Upper lobe of left lung (tissue), 6 donors: Measurements from ENCODE around the gene ROCK2. TPM values are rescaled to one million over a fixed set of nuclear protein-coding genes. Genes with fewer than 3 reads are reported as not detected.

ENCODE experiments used
- ATAC-seq, 2 donors: fragments of 200-7000 bp; cut with Tn5 transposase; one replicate each; pipeline ENCODE4 v1.9.1; 2022; ENCODE audit warnings: mild to moderate bottlenecking in 2 of 2, moderate library complexity in 2 of 2; ENCODE audit not compliant: low FRiP score in 2 of 2
- DNase-seq, 2 donors: peaks; one replicate each; pipeline ENCODE4 v3.0.0-alpha.2; 2019 to 2020
- H3K27ac ChIP-seq, 4 donors: fragments of 200-600 bp; sonication (generic); one replicate each; pipeline ENCODE4 v1.5.1; 2016 to 2019
- H3K27me3 ChIP-seq, 4 donors: fragments of 200-600 bp; sonication (generic); one replicate each; pipeline ENCODE4 v1.5.1; 2017 to 2019
- H3K36me3 ChIP-seq, 4 donors: fragments of 200-600 bp; sonication (generic); one replicate each; pipeline ENCODE4 v1.5.1; 2016 to 2019
- H3K4me1 ChIP-seq, 4 donors: fragments of 200-600 bp; sonication (generic); one replicate each; pipeline ENCODE4 v1.5.1; 2018 to 2019
- H3K4me3 ChIP-seq, 4 donors: fragments of 200-600 bp; sonication (generic); one replicate each; pipeline ENCODE4 v1.5.1; 2017 to 2019; ENCODE audit warnings: mild to moderate bottlenecking in 2 of 4, moderate library complexity in 1 of 4
- H3K9me3 ChIP-seq, 4 donors: fragments of 200-600 bp; sonication (generic); one replicate each; pipeline ENCODE4 v1.5.1; 2018 to 2019
- EP300 ChIP-seq, 4 donors: sonication (generic); formaldehyde crosslinking; IDR thresholded peaks; one replicate each; pipeline ENCODE4 v1.5.1; 2017; ENCODE audit warnings: antibody characterized with exemption in 4 of 4, control low read depth in 2 of 4
- POLR2A ChIP-seq, 4 donors: fragments of 450-650 bp; IDR thresholded peaks; one replicate each; pipeline ENCODE4 v1.5.1; 2016 to 2017; ENCODE audit warnings: antibody characterized with exemption in 4 of 4, mild to moderate bottlenecking in 2 of 4
- POLR2AphosphoS5 ChIP-seq, 2 donors: sonication (generic); formaldehyde crosslinking; IDR thresholded peaks; one replicate each; pipeline ENCODE4 v1.5.1; 2017; ENCODE audit warnings: antibody characterized with exemption in 2 of 2
- WGBS, 2 donors: methylation state at CpG; one replicate each; pipeline ENCODE4 v1.1.5; 2017 to 2018; 5-methylcytosine and 5-hydroxymethylcytosine counted together
- total RNA-seq, 6 donors: library from RNA; depleted of rRNA in 4 of 6; stranded (reverse); fragments of >200 nt in 4 of 6; gene quantifications; one replicate each; pipeline versions ENCODE4 v1.1.0 to v1.2.1, GENCODE V29; 2016 to 2021
- TF ChIP-seq, protein P1 (sequence below), 6 experiments: fragments of 450-650 bp in 4 of 6; fragments of 200-600 bp in 2 of 6; sonication (generic) in 2 of 6; IDR thresholded peaks; one replicate each; pipeline ENCODE4 v1.5.1; 2016 to 2019; ENCODE audit warnings: antibody characterized with exemption in 6 of 6
- donor health status: DM: no; HTN: no; CAD: no; lungs with moderate emphysema.
- donor health status: DM: no; HTN: yes; CAD: no; lungs with severe emphysema.

Gene ROCK2
- total RNA-seq, 6 donors from 2014 or later, result 37.6 to 99.7 (median 56.2) TPM

DNA sequence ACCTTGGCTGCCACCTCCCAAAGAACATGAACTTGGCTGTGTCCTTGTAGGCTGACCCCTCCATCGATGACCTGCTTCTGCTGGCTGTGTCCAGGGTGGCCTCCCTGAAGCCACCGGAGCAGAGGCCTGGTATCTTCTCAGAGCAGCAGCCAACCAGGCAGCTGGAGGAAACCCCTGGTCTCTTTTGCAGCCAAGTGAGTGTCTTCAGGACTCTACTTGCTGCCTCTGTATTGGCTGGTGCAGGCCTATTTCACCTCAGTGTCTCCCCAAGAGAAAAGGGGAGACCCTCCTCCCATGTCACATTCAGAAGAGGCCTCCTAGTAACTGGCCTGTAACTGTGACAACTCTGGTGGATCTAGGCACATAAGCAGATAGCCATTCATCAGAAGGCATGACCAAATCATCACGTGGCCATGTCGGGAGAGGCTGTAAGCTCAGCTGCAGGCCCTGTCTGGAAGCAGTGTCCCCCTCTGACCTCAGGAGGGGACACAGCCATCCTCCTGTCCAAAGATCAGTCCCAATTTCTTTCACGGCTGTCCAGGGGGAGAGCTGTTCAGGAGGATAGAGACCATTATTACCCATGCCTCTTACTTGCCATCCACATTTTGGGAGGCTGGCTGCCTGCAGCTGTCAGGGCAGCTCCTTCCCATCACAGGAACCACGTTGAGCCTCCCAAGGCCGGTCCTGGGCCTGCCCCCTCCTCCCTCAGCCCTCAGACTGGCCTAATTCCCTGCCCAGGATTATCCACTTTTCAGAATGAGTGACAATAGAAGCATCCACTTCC, 20.9 kb upstream of the ROCK2 start:
- DNase-seq (no peak), ATAC-seq (no peak)
- peaks cover 0 to 25% (median 16%) of the 10 kb centered on the region in 4 donors for H3K4me1 ChIP-seq
- no peaks in the 10 kb centered on the region for H3K36me3 ChIP-seq
- TF ChIP-seq, protein P1, sequence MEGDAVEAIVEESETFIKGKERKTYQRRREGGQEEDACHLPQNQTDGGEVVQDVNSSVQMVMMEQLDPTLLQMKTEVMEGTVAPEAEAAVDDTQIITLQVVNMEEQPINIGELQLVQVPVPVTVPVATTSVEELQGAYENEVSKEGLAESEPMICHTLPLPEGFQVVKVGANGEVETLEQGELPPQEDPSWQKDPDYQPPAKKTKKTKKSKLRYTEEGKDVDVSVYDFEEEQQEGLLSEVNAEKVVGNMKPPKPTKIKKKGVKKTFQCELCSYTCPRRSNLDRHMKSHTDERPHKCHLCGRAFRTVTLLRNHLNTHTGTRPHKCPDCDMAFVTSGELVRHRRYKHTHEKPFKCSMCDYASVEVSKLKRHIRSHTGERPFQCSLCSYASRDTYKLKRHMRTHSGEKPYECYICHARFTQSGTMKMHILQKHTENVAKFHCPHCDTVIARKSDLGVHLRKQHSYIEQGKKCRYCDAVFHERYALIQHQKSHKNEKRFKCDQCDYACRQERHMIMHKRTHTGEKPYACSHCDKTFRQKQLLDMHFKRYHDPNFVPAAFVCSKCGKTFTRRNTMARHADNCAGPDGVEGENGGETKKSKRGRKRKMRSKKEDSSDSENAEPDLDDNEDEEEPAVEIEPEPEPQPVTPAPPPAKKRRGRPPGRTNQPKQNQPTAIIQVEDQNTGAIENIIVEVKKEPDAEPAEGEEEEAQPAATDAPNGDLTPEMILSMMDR (IDR thresholded peaks at IDR 0.05), result no peak
- no peaks in the 10 kb centered on the region for H3K27me3 ChIP-seq
- no peak overlapping the region for H3K4me3 ChIP-seq
- no peak overlapping the region for H3K27ac ChIP-seq
- no peaks in the 10 kb centered on the region for H3K9me3 ChIP-seq
- whole genome bisulfite sequencing, 2 donors, result 61 to 66% methylated on average over 5 to 7 of the region's 7 CpGs

DNA sequence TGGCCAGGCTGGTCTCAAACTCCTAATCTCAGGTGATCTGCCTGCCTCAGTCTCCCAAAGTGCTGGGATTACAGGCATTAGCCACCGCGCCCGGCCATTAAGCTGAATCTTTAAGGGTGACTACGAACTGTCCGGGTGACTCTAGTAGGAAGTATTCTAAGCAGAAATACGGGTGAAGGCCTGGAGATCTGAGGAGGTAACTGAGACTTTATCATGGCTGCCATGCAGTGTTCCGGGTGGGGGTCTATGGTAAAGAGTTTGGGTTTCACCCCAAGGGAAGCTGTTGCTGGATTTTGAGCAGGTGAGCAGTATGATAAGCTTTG, 20.1 kb upstream of the ROCK2 start:
- DNase-seq (no peak), ATAC-seq (no peak)
- Histone ChIP-seq H3K27ac (no peak overlapping the region), H3K4me3 (no peak overlapping the region), H3K4me1 (peaks cover 0 to 25% (median 15%) of the 10 kb centered on the region in 4 donors), H3K9me3 (no peaks in the 10 kb centered on the region), H3K27me3 (no peaks in the 10 kb centered on the region), H3K36me3 (no peaks in the 10 kb centered on the region)
- WGBS, 2 donors, result 97 to 98% methylated on average over 7 of the region's 7 CpGs
- no peak for TF ChIP-seq POLR2AphosphoS5 (IDR thresholded peaks at IDR 0.05)
- TF ChIP-seq, protein P1 (IDR thresholded peaks at IDR 0.05), result no peak
- TF ChIP-seq POLR2A (IDR thresholded peaks at IDR 0.05), result no peak
- TF ChIP-seq EP300 (IDR thresholded peaks at IDR 0.05), result no peak

DNA sequence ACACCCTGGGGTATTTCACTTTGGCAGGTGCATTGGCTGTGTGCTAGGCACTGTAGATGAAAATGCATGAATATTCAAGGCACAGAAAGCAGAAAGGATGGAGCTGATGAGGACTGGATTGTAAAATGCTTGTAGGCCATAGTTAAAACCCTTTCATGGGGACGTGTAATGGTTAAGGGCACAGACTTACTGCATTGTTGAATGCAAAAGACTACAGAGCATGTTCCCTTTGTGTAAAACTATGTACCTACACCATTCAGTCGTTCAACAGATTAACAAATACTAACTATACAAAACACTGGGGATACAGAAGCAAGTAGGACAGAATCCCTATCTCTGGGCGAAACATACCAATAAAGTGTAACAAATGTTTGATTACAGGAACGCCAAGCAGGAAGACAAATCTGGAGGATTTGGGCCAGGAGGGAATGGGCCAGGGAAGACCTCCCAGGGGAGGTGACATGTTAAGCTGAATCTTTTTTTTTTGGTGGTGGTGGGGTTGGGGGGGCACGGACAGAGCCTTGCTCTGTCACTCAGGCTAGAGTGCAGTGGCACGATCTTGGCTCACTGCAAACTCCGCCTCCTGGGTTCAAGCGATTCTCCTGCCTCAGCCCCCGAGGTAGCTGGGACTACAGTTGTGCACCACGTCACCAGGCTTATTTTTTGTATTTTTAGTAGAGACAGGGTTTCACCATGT, 19.6 kb upstream of the ROCK2 start:
- DNase-seq (no peak), ATAC-seq (no peak)
- Histone ChIP-seq H3K27ac (no peak overlapping the region), H3K4me1 (peaks cover 0 to 24% (median 12%) of the 10 kb centered on the region in 4 donors), H3K36me3 (no peaks in the 10 kb centered on the region), H3K27me3 (no peaks in the 10 kb centered on the region), H3K4me3 (no peak overlapping the region), H3K9me3 (no peaks in the 10 kb centered on the region)
- WGBS, 2 donors, result 85 to 94% methylated on average over 5 to 10 of the region's 10 CpGs
- TF ChIP-seq POLR2AphosphoS5 (IDR thresholded peaks at IDR 0.05) (no peak), EP300 (IDR thresholded peaks at IDR 0.05) (no peak), POLR2A (IDR thresholded peaks at IDR 0.05) (no peak)
- TF ChIP-seq, protein P1 (IDR thresholded peaks at IDR 0.05), result no peak

DNA sequence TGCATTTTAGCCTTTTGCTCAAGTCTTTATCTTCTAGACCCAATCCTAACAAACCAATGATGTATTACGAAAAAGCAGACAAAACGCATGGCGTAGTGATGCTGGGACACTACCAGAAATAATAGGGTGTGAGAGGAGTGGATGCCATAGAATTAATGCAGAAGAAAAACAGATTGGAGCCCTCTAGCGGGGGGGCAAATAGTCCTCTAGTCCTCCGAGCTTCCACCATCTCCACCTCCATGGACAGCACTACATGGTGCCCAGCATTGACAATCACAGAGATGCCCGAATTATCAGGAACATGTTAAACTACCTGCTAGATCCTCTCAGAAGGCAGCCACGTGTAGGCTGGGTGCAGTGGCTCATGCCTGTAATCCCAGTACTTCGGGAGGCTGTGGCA, 15.4 kb upstream of the ROCK2 start:
- Histone ChIP-seq H3K4me3 (no peak overlapping the region), H3K9me3 (no peaks in the 10 kb centered on the region), H3K27ac (no peak overlapping the region), H3K4me1 (peaks cover 9 to 22% (median 14%) of the 10 kb centered on the region in 4 donors), H3K36me3 (no peaks in the 10 kb centered on the region), H3K27me3 (no peaks in the 10 kb centered on the region)
- WGBS, 2 donors, result 87 to 92% methylated on average over 8 of the region's 8 CpGs
- DNase-seq, result no peak
- no peak for ATAC-seq
- TF ChIP-seq, protein P1 (IDR thresholded peaks at IDR 0.05), result no peak
- TF ChIP-seq POLR2A (IDR thresholded peaks at IDR 0.05) (no peak), POLR2AphosphoS5 (IDR thresholded peaks at IDR 0.05) (no peak), EP300 (IDR thresholded peaks at IDR 0.05) (no peak)
